HepG2 (cell line): ENCODE measurements around the gene RNASE7. TPM values are rescaled to one million over a fixed set of nuclear protein-coding genes. Genes with fewer than 3 reads are reported as not detected.

ENCODE experiments used
- ATF6 ChIP-seq: sonication (generic); formaldehyde crosslinking; conservative IDR thresholded peaks from 2 replicates; pipeline ENCODE4 v1.4.0; 2020; ENCODE audit warnings: missing genetic modification reagents
- CHCHD3 ChIP-seq: sonication (generic); formaldehyde crosslinking; IDR thresholded peaks from 2 replicates; pipeline ENCODE4 v1.8.0; 2022; ENCODE audit warnings: mild to moderate bottlenecking, missing genetic modification reagents, moderate library complexity
- FOSL1 ChIP-seq: sonication (generic); formaldehyde crosslinking; IDR thresholded peaks from 2 replicates; pipeline ENCODE4 v1.9.0; 2021; ENCODE audit warnings: missing genetic modification reagents, borderline replicate concordance
- FOXO4 ChIP-seq: sonication (generic); formaldehyde crosslinking; conservative IDR thresholded peaks from 2 replicates; pipeline ENCODE4 v1.8.1; 2023; ENCODE audit warnings: missing genetic modification reagents
- KAT8 ChIP-seq: IDR thresholded peaks from 2 replicates; pipeline ENCODE4 v1.6.1; 2016; ENCODE audit warnings: missing genetic modification reagents, missing compliant biosample characterization
- KLF9 ChIP-seq: IDR thresholded peaks from 2 replicates; pipeline ENCODE4 v1.6.1; 2016; ENCODE audit warnings: low read depth
- RFXANK ChIP-seq: IDR thresholded peaks from 2 replicates; pipeline ENCODE4 v1.6.1; 2016
- SYNCRIP ChIP-seq: fragments of 200-400 bp; formaldehyde crosslinking; IDR thresholded peaks from 2 replicates; pipeline ENCODE4 v1.6.1; 2018; ENCODE audit warnings: mild to moderate bottlenecking, low read depth, low read length; ENCODE audit not compliant: insufficient read depth
- TRIM24 ChIP-seq: sonication (generic); formaldehyde crosslinking; IDR thresholded peaks from 2 replicates; pipeline ENCODE4 v1.8.0; 2022; ENCODE audit warnings: mild to moderate bottlenecking, missing genetic modification reagents
- ZBTB21 ChIP-seq: sonication (generic); formaldehyde crosslinking; IDR thresholded peaks from 2 replicates; pipeline ENCODE4 v1.4.0; 2020; ENCODE audit warnings: missing genetic modification reagents
- ZFP37 ChIP-seq: sonication (generic); formaldehyde crosslinking; IDR thresholded peaks from 2 replicates; pipeline ENCODE4 v1.4.0; 2020; ENCODE audit warnings: missing genetic modification reagents, borderline replicate concordance
- ZNF138 ChIP-seq: sonication (generic); formaldehyde crosslinking; IDR thresholded peaks from 2 replicates; pipeline ENCODE4 v1.5.0; 2020; ENCODE audit warnings: mild to moderate bottlenecking, low read depth, missing genetic modification reagents
- ZNF576 ChIP-seq: sonication (generic); formaldehyde crosslinking; IDR thresholded peaks from 2 replicates; pipeline ENCODE4 v1.4.0; 2020; ENCODE audit warnings: mild to moderate bottlenecking, missing genetic modification reagents
- ZNF629 ChIP-seq: sonication (generic); formaldehyde crosslinking; conservative IDR thresholded peaks from 2 replicates; pipeline ENCODE4 v1.5.0; 2020; ENCODE audit warnings: missing genetic modification reagents
- polyA plus RNA-seq, 8 experiments: library from polyadenylated mRNA; depleted of rRNA in 3 of 8; stranded (reverse) in 7 of 8; unstranded in 1 of 8; fragments of >200 nt; fragmentation: Illumina TruSeq in 4 of 8; extraction: Trizol in 4 of 8; gene quantifications; 2 replicates each; pipeline versions ENCODE4 v1.2.1 to v1.2.3, GENCODE V29; 2011 to 2016; ENCODE audit warnings: low read depth in 4 of 8, missing spikeins in 1 of 8, mixed read lengths in 1 of 8; ENCODE audit not compliant: insufficient read depth in 1 of 8
- total RNA-seq, 5 experiments: library from RNA; depleted of rRNA; stranded (reverse); fragments of >200 nt; fragmentation: Illumina TruSeq; extraction: Trizol; gene quantifications; 2 replicates each; pipeline ENCODE4 v1.2.3, GENCODE V29; 2016; ENCODE audit warnings: low read depth in 1 of 5
- TF ChIP-seq, protein P1 (sequence below): sonication (generic); formaldehyde crosslinking; IDR thresholded peaks from 2 replicates; pipeline ENCODE4 v1.5.1; 2020; ENCODE audit warnings: mild to moderate bottlenecking, missing genetic modification reagents, moderate library complexity
- TF ChIP-seq, protein P2 (sequence below): sonication (generic); formaldehyde crosslinking; IDR thresholded peaks from 2 replicates; pipeline ENCODE4 v1.4.0; 2020; ENCODE audit warnings: missing genetic modification reagents, borderline replicate concordance

RNASE7 gene
- total and polyA plus RNA-seq, 2 of the 13 experiments (the other 11 are each of a cell fraction or from before 2014, with no cell fraction given): 0.04 TPM; not detected in 1

GRCh38 chr14:21071225-21072030, 29.3 kb downstream of the RNASE7 start (continued):
- TF ChIP-seq CHCHD3 (no peak), ZNF138 (CRISPR knock-in tag) (no peak), ZNF629 (CRISPR knock-in tag) (no peak), ATF6 (no peak), ZNF576 (CRISPR knock-in tag) (no peak), KLF9 (CRISPR knock-in tag) (no peak), FOSL1 (CRISPR knock-in tag) (no peak), FOXO4 (CRISPR knock-in tag) (no peak), ZBTB21 (no peak), ZFP37 (CRISPR knock-in tag) (no peak), KAT8 (no peak), RFXANK (no peak), TRIM24 (CRISPR knock-in tag) (no peak), SYNCRIP (no peak)
- TF ChIP-seq, protein P1, sequence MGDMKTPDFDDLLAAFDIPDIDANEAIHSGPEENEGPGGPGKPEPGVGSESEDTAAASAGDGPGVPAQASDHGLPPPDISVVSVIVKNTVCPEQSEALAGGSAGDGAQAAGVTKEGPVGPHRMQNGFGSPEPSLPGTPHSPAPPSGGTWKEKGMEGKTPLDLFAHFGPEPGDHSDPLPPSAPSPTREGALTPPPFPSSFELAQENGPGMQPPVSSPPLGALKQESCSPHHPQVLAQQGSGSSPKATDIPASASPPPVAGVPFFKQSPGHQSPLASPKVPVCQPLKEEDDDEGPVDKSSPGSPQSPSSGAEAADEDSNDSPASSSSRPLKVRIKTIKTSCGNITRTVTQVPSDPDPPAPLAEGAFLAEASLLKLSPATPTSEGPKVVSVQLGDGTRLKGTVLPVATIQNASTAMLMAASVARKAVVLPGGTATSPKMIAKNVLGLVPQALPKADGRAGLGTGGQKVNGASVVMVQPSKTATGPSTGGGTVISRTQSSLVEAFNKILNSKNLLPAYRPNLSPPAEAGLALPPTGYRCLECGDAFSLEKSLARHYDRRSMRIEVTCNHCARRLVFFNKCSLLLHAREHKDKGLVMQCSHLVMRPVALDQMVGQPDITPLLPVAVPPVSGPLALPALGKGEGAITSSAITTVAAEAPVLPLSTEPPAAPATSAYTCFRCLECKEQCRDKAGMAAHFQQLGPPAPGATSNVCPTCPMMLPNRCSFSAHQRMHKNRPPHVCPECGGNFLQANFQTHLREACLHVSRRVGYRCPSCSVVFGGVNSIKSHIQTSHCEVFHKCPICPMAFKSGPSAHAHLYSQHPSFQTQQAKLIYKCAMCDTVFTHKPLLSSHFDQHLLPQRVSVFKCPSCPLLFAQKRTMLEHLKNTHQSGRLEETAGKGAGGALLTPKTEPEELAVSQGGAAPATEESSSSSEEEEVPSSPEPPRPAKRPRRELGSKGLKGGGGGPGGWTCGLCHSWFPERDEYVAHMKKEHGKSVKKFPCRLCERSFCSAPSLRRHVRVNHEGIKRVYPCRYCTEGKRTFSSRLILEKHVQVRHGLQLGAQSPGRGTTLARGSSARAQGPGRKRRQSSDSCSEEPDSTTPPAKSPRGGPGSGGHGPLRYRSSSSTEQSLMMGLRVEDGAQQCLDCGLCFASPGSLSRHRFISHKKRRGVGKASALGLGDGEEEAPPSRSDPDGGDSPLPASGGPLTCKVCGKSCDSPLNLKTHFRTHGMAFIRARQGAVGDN (CRISPR knock-in tag): peak; percentile 73
- TF ChIP-seq, protein P2, sequence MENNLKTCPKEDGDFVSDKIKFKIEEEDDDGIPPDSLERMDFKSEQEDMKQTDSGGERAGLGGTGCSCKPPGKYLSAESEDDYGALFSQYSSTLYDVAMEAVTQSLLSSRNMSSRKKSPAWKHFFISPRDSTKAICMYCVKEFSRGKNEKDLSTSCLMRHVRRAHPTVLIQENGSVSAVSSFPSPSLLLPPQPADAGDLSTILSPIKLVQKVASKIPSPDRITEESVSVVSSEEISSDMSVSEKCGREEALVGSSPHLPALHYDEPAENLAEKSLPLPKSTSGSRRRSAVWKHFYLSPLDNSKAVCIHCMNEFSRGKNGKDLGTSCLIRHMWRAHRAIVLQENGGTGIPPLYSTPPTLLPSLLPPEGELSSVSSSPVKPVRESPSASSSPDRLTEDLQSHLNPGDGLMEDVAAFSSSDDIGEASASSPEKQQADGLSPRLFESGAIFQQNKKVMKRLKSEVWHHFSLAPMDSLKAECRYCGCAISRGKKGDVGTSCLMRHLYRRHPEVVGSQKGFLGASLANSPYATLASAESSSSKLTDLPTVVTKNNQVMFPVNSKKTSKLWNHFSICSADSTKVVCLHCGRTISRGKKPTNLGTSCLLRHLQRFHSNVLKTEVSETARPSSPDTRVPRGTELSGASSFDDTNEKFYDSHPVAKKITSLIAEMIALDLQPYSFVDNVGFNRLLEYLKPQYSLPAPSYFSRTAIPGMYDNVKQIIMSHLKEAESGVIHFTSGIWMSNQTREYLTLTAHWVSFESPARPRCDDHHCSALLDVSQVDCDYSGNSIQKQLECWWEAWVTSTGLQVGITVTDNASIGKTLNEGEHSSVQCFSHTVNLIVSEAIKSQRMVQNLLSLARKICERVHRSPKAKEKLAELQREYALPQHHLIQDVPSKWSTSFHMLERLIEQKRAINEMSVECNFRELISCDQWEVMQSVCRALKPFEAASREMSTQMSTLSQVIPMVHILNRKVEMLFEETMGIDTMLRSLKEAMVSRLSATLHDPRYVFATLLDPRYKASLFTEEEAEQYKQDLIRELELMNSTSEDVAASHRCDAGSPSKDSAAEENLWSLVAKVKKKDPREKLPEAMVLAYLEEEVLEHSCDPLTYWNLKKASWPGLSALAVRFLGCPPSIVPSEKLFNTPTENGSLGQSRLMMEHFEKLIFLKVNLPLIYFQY (CRISPR knock-in tag): no peak
